SK-N-SH (cell line): ENCODE measurements around the gene ADAMTS14. TPM values are rescaled to one million over a fixed set of nuclear protein-coding genes. Genes with fewer than 3 reads are reported as not detected.

ENCODE experiments used
- CTCF ChIA-PET: fragments of 300-600, 350-600 bp; formaldehyde crosslinking; extraction: SDS; loops from one replicate; lab custom pipeline; 2021; lab: Yijun Ruan, JAX
- POLR2A ChIA-PET: fragments of 350-600 bp; sonication (Branson Sonifier 250); formaldehyde crosslinking; extraction: SDS; loops from one replicate; lab custom pipeline; 2020; ENCODE audit warnings: antibody characterized with exemption, inconsistent platforms; lab: Yijun Ruan, JAX
- DNase-seq: peaks from one replicate; pipeline ENCODE4 v3.0.0; 2012
- H2AFZ ChIP-seq: fragments of 200-600 bp; sonication (generic); 2 replicates; pipeline ENCODE4 v1.8.1; 2016; ENCODE audit warnings: antibody characterized with exemption, mild to moderate bottlenecking, low read depth
- H3F3A ChIP-seq: fragments of 200-600 bp; sonication (generic); replicated peaks from 2 replicates; pipeline ENCODE3; 2016; ENCODE audit warnings: antibody characterized with exemption, mild to moderate bottlenecking; ENCODE audit not compliant: insufficient read depth
- H3K27ac ChIP-seq, 2 experiments: fragments of 200-500 bp in 1 of 2; fragments of 200-600 bp in 1 of 2; sonication (Bioruptor generic) in 1 of 2; sonication (generic), shearing (Covaris generic) in 1 of 2; 2 replicates each; pipeline versions ENCODE4 v1.5.1 to v1.6.1; 2014 to 2016; ENCODE audit warnings: low read depth in 2 of 2, inconsistent platforms in 1 of 2, low read length in 1 of 2, mild to moderate bottlenecking in 1 of 2, mixed read lengths in 1 of 2
- H3K27me3 ChIP-seq: fragments of 200-600 bp; sonication (generic), shearing (Covaris generic); 2 replicates; pipeline ENCODE4 v1.6.1; 2016; ENCODE audit warnings: mixed run types; ENCODE audit not compliant: insufficient read depth
- H3K36me3 ChIP-seq, 2 experiments: fragments of 200-500 bp in 1 of 2; fragments of 200-600 bp in 1 of 2; sonication (Bioruptor generic) in 1 of 2; sonication (generic) in 1 of 2; replicated peaks in 1 of 2; 2 replicates each; pipeline versions ENCODE3 to v1.5.1; 2014 to 2016; ENCODE audit warnings: low read length in 1 of 2, mild to moderate bottlenecking in 1 of 2; ENCODE audit not compliant: insufficient read depth in 2 of 2, control insufficient read depth in 1 of 2
- H3K4me1 ChIP-seq, 2 experiments: fragments of 200-500 bp in 1 of 2; fragments of 200-600 bp in 1 of 2; sonication (Bioruptor generic) in 1 of 2; sonication (generic), shearing (Covaris generic) in 1 of 2; 2 replicates each; pipeline versions ENCODE4 v1.5.1 to v1.6.1; 2014 to 2016; ENCODE audit warnings: low read depth in 1 of 2, low read length in 1 of 2, mixed run types in 1 of 2; ENCODE audit not compliant: insufficient read depth in 2 of 2, control insufficient read depth in 1 of 2
- H3K4me2 ChIP-seq: fragments of 200-600 bp; sonication (generic), shearing (Covaris generic); 2 replicates; pipeline ENCODE4 v1.6.1; 2017; ENCODE audit warnings: mixed run types
- H3K4me3 ChIP-seq, 2 experiments: fragments of 200-500 bp in 1 of 2; fragments of 200-600 bp in 1 of 2; sonication (Bioruptor generic) in 1 of 2; sonication (generic), shearing (Covaris generic) in 1 of 2; 2 replicates each; pipeline versions ENCODE4 v1.5.1 to v1.8.1; 2014 to 2016; ENCODE audit warnings: low read depth in 2 of 2, inconsistent platforms in 1 of 2, low read length in 1 of 2, mild to moderate bottlenecking in 1 of 2, mixed read lengths in 1 of 2, moderate library complexity in 1 of 2
- H3K79me2 ChIP-seq: fragments of 200-600 bp; sonication (generic); 2 replicates; pipeline ENCODE4 v1.8.1; 2017; ENCODE audit warnings: mild to moderate bottlenecking; ENCODE audit not compliant: insufficient read depth
- H3K9ac ChIP-seq: fragments of 200-600 bp; sonication (generic); 2 replicates; pipeline ENCODE4 v1.6.1; 2017; ENCODE audit warnings: mixed run types
- H3K9me2 ChIP-seq: fragments of 200-600 bp; sonication (generic); 2 replicates; pipeline ENCODE4 v1.6.1; 2017; ENCODE audit warnings: mixed run types
- H3K9me3 ChIP-seq: fragments of 200-600 bp; sonication (generic); 2 replicates; pipeline ENCODE4 v1.6.1; 2017; ENCODE audit warnings: mixed run types, mild to moderate bottlenecking, moderate library complexity
- H4K20me1 ChIP-seq: fragments of 200-600 bp; sonication (generic); 2 replicates; pipeline ENCODE4 v1.6.1; 2017; ENCODE audit warnings: mild to moderate bottlenecking, mixed run types; ENCODE audit not compliant: insufficient read depth
- CHD2 ChIP-seq: fragments of 150-350 bp; IDR thresholded peaks from 2 replicates; pipeline ENCODE4 v1.6.1; 2018; ENCODE audit warnings: low read length; ENCODE audit not compliant: partially characterized antibody
- CTCF ChIP-seq: fragments of 200-600 bp; sonication (generic); IDR thresholded peaks from 2 replicates; pipeline ENCODE4 v1.6.1; 2017; ENCODE audit warnings: antibody characterized with exemption, mild to moderate bottlenecking, moderate library complexity
- ELF1 ChIP-seq: IDR thresholded peaks from 2 replicates; pipeline ENCODE4 v1.4.0; 2012
- EZH2phosphoT487 ChIP-seq: fragments of 200-600 bp; sonication (generic); IDR thresholded peaks from 2 replicates; pipeline ENCODE4 v1.6.1; 2017; ENCODE audit warnings: low read depth, mixed run types, mild to moderate bottlenecking, antibody characterized with exemption, moderate library complexity, borderline replicate concordance
- FOSL2 ChIP-seq: IDR thresholded peaks from 2 replicates; pipeline ENCODE4 v1.4.0; 2012; ENCODE audit warnings: low read depth, mild to moderate bottlenecking, moderate library complexity, borderline replicate concordance
- FOXJ3 ChIP-seq: sonication (generic); formaldehyde crosslinking; IDR thresholded peaks from 2 replicates; pipeline ENCODE4 v1.5.1; 2020; ENCODE audit warnings: mild to moderate bottlenecking, missing genetic modification reagents
- FOXM1 ChIP-seq: IDR thresholded peaks from 2 replicates; pipeline ENCODE4 v1.4.0; 2012; ENCODE audit warnings: low read depth, mild to moderate bottlenecking
- IRF3 ChIP-seq: fragments of 150-350 bp; IDR thresholded peaks from 2 replicates; pipeline ENCODE4 v1.6.1; 2016; ENCODE audit warnings: mild to moderate bottlenecking, low read depth, low read length
- JUND ChIP-seq: IDR thresholded peaks from 2 replicates; pipeline ENCODE4 v1.4.0; 2012
- MEF2A ChIP-seq: IDR thresholded peaks from 2 replicates; pipeline ENCODE4 v1.4.0; 2012; ENCODE audit warnings: low read depth, borderline replicate concordance
- RCOR1 ChIP-seq: fragments of 150-350 bp; IDR thresholded peaks from 2 replicates; pipeline ENCODE4 v1.6.1; 2017; ENCODE audit warnings: antibody characterized with exemption, low read length
- REST ChIP-seq: IDR thresholded peaks from 2 replicates; pipeline ENCODE4 v1.6.1; 2012; ENCODE audit warnings: mild to moderate bottlenecking, low read depth, low read length, moderate library complexity
- SMC3 ChIP-seq: IDR thresholded peaks from 2 replicates; pipeline ENCODE4 v1.6.1; 2012; ENCODE audit warnings: low read depth, low read length, improper control_type of control experiment
- TEAD4 ChIP-seq: IDR thresholded peaks from 2 replicates; pipeline ENCODE4 v1.4.0; 2012; ENCODE audit warnings: mild to moderate bottlenecking, borderline replicate concordance; ENCODE audit not compliant: insufficient read depth
- USF2 ChIP-seq: fragments of 150-350 bp; IDR thresholded peaks from 2 replicates; pipeline ENCODE4 v1.6.1; 2017; ENCODE audit warnings: antibody characterized with exemption, low read length, low read depth, borderline replicate concordance
- WGBS: methylation state at CpG from one replicate; pipeline ENCODE4 v1.1.6; 2017; ENCODE audit warnings: low lambda C conversion rate; 5-methylcytosine and 5-hydroxymethylcytosine counted together
- polyA plus RNA-seq, 3 experiments: library from polyadenylated mRNA; depleted of rRNA; stranded (reverse); fragments of >200 nt; gene quantifications; 2 replicates each; pipeline ENCODE4 v1.2.3, GENCODE V29; 2012
- TF ChIP-seq, protein P1 (sequence below): IDR thresholded peaks from 2 replicates; pipeline ENCODE4 v1.4.0; 2012; ENCODE audit warnings: low read depth, borderline replicate concordance
- TF ChIP-seq, protein P2 (sequence below): IDR thresholded peaks from 2 replicates; pipeline ENCODE4 v1.4.0; 2012; ENCODE audit warnings: low read depth

Gene ADAMTS14
- polyA plus RNA-seq, 1 of the 3 experiments (the other 2 are of a cell fraction), result 1.1 TPM

GRCh38 chr10:70714245-70714644 lies 41.9 kb downstream of the ADAMTS14 start:
- H3K27ac ChIP-seq, result no peak overlapping the region
- H3K9me3 ChIP-seq, result no peaks in the 10 kb centered on the region
- H3K79me2 ChIP-seq, result no peaks in the 10 kb centered on the region
- no peak overlapping the region for H2AFZ ChIP-seq
- no peak overlapping the region for H3K9ac ChIP-seq
- POLR2A ChIA-PET, result no interaction called here
- peaks cover 0 to 11% of the 10 kb centered on the region in 2 experiments; a peak in 1 of 4 replicates for H3K4me1 ChIP-seq
- H3K27me3 ChIP-seq, result no peaks in the 10 kb centered on the region
- no peaks in the 10 kb centered on the region for H4K20me1 ChIP-seq
- TF ChIP-seq SMC3 (no peak), USF2 (no peak), CTCF (no peak), FOSL2 (no peak), TEAD4 (no peak), MEF2A (no peak), FOXJ3 (CRISPR knock-in tag) (no peak), FOXM1 (no peak), JUND (no peak), EZH2phosphoT487 (no peak), RCOR1 (no peak), CHD2 (no peak), ELF1 (no peak), REST (no peak), IRF3 (no peak)
- TF ChIP-seq, protein P1, sequence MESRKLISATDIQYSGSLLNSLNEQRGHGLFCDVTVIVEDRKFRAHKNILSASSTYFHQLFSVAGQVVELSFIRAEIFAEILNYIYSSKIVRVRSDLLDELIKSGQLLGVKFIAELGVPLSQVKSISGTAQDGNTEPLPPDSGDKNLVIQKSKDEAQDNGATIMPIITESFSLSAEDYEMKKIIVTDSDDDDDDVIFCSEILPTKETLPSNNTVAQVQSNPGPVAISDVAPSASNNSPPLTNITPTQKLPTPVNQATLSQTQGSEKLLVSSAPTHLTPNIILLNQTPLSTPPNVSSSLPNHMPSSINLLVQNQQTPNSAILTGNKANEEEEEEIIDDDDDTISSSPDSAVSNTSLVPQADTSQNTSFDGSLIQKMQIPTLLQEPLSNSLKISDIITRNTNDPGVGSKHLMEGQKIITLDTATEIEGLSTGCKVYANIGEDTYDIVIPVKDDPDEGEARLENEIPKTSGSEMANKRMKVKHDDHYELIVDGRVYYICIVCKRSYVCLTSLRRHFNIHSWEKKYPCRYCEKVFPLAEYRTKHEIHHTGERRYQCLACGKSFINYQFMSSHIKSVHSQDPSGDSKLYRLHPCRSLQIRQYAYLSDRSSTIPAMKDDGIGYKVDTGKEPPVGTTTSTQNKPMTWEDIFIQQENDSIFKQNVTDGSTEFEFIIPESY, result no peak
- TF ChIP-seq, protein P2, sequence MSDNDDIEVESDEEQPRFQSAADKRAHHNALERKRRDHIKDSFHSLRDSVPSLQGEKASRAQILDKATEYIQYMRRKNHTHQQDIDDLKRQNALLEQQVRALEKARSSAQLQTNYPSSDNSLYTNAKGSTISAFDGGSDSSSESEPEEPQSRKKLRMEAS, result no peak
- H3K4me2 ChIP-seq, result no peak overlapping the region
- no peaks in the 10 kb centered on the region for H3K36me3 ChIP-seq
- no peaks in the 10 kb centered on the region for H3K9me2 ChIP-seq
- CTCF ChIA-PET, result interaction anchor here (1.3 kb wide), 1 partner anchor 44 kb away, joined by 4 read pairs; no protein-coding TSS in a partner anchor
- no peak overlapping the region for H3K4me3 ChIP-seq
- no peaks in the 10 kb centered on the region for H3F3A ChIP-seq
- 46% methylated on average over 4 of the region's 4 CpGs for WGBS
- no peak for DNase-seq
